ENCODE data around the gene CASK. TPM values are rescaled to one million over a fixed set of nuclear protein-coding genes. Genes with fewer than 3 reads are reported as not detected.

Gene CASK
- total and polyA plus RNA-seq, 4 donors: 3.6 to 14.8 (median 6.2) TPM

DNA sequence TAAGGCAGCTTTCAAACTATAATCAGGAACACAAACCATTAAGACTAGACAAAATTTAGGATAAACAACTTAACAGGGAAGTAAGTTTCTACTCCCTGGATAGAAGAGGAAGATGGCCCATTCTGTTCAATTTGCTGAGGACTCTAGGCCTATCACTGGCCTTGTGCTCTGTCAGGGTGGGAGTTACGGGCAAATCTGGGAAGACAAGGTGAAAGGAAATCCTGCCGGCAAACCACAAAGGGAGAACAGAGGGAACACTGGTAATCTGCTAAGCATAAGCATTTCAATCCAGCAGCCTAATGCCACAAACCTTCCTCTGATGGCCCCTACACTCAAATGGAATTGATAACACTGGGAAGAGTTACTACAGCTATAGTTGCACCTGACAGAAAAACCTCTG is 191.1 kb downstream of the CASK start:
- Histone ChIP-seq H3K27ac (ENCODE audit: low read depth in 1 of 2, low read length in 2 of 2) (no peak overlapping the region), H3K9ac (ENCODE audit: low read depth in 1 of 2, low read length in 2 of 2) (no peak overlapping the region), H3K9me3 (ENCODE audit: control insufficient read depth in 4 of 4, low read length in 3 of 4) (no peaks in the 10 kb centered on the region), H3K4me3 (ENCODE audit: low read depth in 1 of 3, low read length in 3 of 3) (no peak overlapping the region), H3K27me3 (ENCODE audit: control insufficient read depth in 4 of 4, insufficient read depth in 4 of 4, low read length in 3 of 4) (no peaks in the 10 kb centered on the region), H3K4me1 (ENCODE audit: control insufficient read depth in 4 of 4, insufficient read depth in 4 of 4, low read length in 3 of 4) (no peaks in the 10 kb centered on the region), H3K36me3 (ENCODE audit: control insufficient read depth in 4 of 4, insufficient read depth in 3 of 4, low read depth in 1 of 4, low read length in 3 of 4) (no peaks in the 10 kb centered on the region)
- TF ChIP-seq TAF1 (conservative IDR thresholded peaks at IDR 0.05) (no peak), REST (IDR thresholded peaks at IDR 0.05) (no peak), YY1 (IDR thresholded peaks at IDR 0.05) (no peak), HNF4G (IDR thresholded peaks at IDR 0.05) (no peak), JUND (IDR thresholded peaks at IDR 0.05) (no peak), ATF3 (IDR thresholded peaks at IDR 0.05) (no peak), HNF4A (conservative IDR thresholded peaks at IDR 0.05) (no peak), RAD21 (IDR thresholded peaks at IDR 0.05) (no peak), FOXA1 (IDR thresholded peaks at IDR 0.05) (no peak), EGR1 (IDR thresholded peaks at IDR 0.05; ENCODE audit: low read depth in 2 of 2) (no peak), FOXA2 (IDR thresholded peaks at IDR 0.05) (no peak), GABPA (IDR thresholded peaks at IDR 0.05 in 1 of 2, conservative IDR thresholded peaks at IDR 0.05 in 1 of 2) (no peak), RXRA (IDR thresholded peaks at IDR 0.05) (no peak), CTCF (IDR thresholded peaks at IDR 0.05; ENCODE audit: low read depth, low read length, missing input control) (no peak), SP1 (IDR thresholded peaks at IDR 0.05) (no peak)
- TF ChIP-seq, protein P1, sequence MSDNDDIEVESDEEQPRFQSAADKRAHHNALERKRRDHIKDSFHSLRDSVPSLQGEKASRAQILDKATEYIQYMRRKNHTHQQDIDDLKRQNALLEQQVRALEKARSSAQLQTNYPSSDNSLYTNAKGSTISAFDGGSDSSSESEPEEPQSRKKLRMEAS (IDR thresholded peaks at IDR 0.05): no peak
- TF ChIP-seq, protein P2, sequence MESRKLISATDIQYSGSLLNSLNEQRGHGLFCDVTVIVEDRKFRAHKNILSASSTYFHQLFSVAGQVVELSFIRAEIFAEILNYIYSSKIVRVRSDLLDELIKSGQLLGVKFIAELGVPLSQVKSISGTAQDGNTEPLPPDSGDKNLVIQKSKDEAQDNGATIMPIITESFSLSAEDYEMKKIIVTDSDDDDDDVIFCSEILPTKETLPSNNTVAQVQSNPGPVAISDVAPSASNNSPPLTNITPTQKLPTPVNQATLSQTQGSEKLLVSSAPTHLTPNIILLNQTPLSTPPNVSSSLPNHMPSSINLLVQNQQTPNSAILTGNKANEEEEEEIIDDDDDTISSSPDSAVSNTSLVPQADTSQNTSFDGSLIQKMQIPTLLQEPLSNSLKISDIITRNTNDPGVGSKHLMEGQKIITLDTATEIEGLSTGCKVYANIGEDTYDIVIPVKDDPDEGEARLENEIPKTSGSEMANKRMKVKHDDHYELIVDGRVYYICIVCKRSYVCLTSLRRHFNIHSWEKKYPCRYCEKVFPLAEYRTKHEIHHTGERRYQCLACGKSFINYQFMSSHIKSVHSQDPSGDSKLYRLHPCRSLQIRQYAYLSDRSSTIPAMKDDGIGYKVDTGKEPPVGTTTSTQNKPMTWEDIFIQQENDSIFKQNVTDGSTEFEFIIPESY (IDR thresholded peaks at IDR 0.05): no peak
- WGBS: 92% methylated on average over 2 of the region's 2 CpGs
- DNase-seq (ENCODE audit: low spot score): no peak

GRCh38 chrX:41730081-41730480 is 193.3 kb downstream of the CASK start:
- H3K27ac ChIP-seq (ENCODE audit: low read depth in 1 of 2, low read length in 2 of 2): no peak overlapping the region
- H3K9me3 ChIP-seq (ENCODE audit: control insufficient read depth in 4 of 4, low read length in 3 of 4): no peaks in the 10 kb centered on the region
- H3K4me1 ChIP-seq (ENCODE audit: control insufficient read depth in 4 of 4, insufficient read depth in 4 of 4, low read length in 3 of 4): no peaks in the 10 kb centered on the region
- no peak for DNase-seq (ENCODE audit: low spot score)
- 44% methylated on average over 2 of the region's 2 CpGs for WGBS
- no peak overlapping the region for H3K9ac ChIP-seq (ENCODE audit: low read depth in 1 of 2, low read length in 2 of 2)
- H3K27me3 ChIP-seq (ENCODE audit: control insufficient read depth in 4 of 4, insufficient read depth in 4 of 4, low read length in 3 of 4): no peaks in the 10 kb centered on the region
- no peak overlapping the region for H3K4me3 ChIP-seq (ENCODE audit: low read depth in 1 of 3, low read length in 3 of 3)
- no peaks in the 10 kb centered on the region for H3K36me3 ChIP-seq (ENCODE audit: control insufficient read depth in 4 of 4, insufficient read depth in 3 of 4, low read depth in 1 of 4, low read length in 3 of 4)
- TF ChIP-seq NR2F2 (IDR thresholded peaks at IDR 0.05) (no peak), FOXA1 (IDR thresholded peaks at IDR 0.05) (no peak), RXRA (IDR thresholded peaks at IDR 0.05) (no peak), FOXA2 (IDR thresholded peaks at IDR 0.05) (no peak), EGR1 (IDR thresholded peaks at IDR 0.05; ENCODE audit: low read depth in 2 of 2) (no peak), SP1 (IDR thresholded peaks at IDR 0.05) (no peak), REST (IDR thresholded peaks at IDR 0.05) (no peak), ATF3 (IDR thresholded peaks at IDR 0.05) (no peak), CTCF (IDR thresholded peaks at IDR 0.05; ENCODE audit: low read depth, low read length, missing input control) (no peak), YY1 (IDR thresholded peaks at IDR 0.05) (no peak)
